ENCODE data around the gene PLAGL1. TPM values are rescaled to one million over a fixed set of nuclear protein-coding genes. Genes with fewer than 3 reads are reported as not detected.

PLAGL1 gene
- total and polyA plus RNA-seq, 2 donors (not counting 1 experiment from before 2014, with no cell fraction given): 23.6 to 36.0 TPM

- WGBS (ENCODE audit: insufficient coverage): 60% methylated on average over 17 of the region's 21 CpGs
- no peak overlapping the region for H3K9ac ChIP-seq (ENCODE audit: low read length)
- no peaks in the 10 kb centered on the region for H3K9me3 Mint-ChIP-seq (ENCODE audit: insufficient read depth)
Observed at GRCh38 chr6:144006736-144007477, 1.2 kb downstream of the PLAGL1 start.

More at GRCh38 chr6:144006736-144007477, 1.2 kb downstream of the PLAGL1 start:
- peaks cover 0 to 11% (median 0%) of the 10 kb centered on the region in 3 donors for H3K9me3 ChIP-seq (ENCODE audit: control extremely low read depth in 1 of 3, control insufficient read depth in 2 of 3, insufficient read depth in 1 of 3, low read length in 2 of 3)
- no peaks in the 10 kb centered on the region for H3K36me3 ChIP-seq (replicated peaks in 1 of 2; ENCODE audit: control extremely low read depth in 1 of 2, control insufficient read depth in 1 of 2, extremely low read depth in 1 of 2, insufficient read depth in 2 of 2, low read length in 1 of 2)
- peaks cover 0 to 7% (median 2%) of the 10 kb centered on the region in 4 experiments for H3K27me3 ChIP-seq (replicated peaks in 1 of 4; ENCODE audit: control extremely low read depth in 1 of 4, control insufficient read depth in 3 of 4, insufficient read depth in 4 of 4, low read length in 3 of 4)
- ChIA-PET POLR2A (no interaction called here), CTCF (no interaction called here)
- no peaks in the 10 kb centered on the region for H4K20me1 ChIP-seq (ENCODE audit: control insufficient read depth, insufficient read depth, low read length, poor library complexity, severe bottlenecking)
- TF ChIP-seq CTCF (IDR thresholded peaks at IDR 0.05): no peak
- no peak for TF ChIP-seq EZH2 (IDR thresholded peaks at IDR 0.05; ENCODE audit: borderline replicate concordance, insufficient read depth, low read depth, low read length, poor library complexity, severe bottlenecking)
- Mint-ChIP-seq H3K4me1 (peaks cover 4% of the 10 kb centered on the region), H3K27me3 (peaks cover 9% of the 10 kb centered on the region), H3K4me3 (peak overlapping the region; percentile 48), H3K27ac (no peak overlapping the region)
- no peak for ATAC-seq (ENCODE audit: low read depth)
- H3K79me2 ChIP-seq (ENCODE audit: control insufficient read depth, insufficient read depth, low read length): no peaks in the 10 kb centered on the region
- peak overlapping the region; percentile 75 for H3K4me2 ChIP-seq (replicated peaks; ENCODE audit: low read depth, low read length, poor library complexity, severe bottlenecking)
- H2AFZ ChIP-seq (ENCODE audit: insufficient read depth, low read depth, low read length, poor library complexity, severe bottlenecking): no peak overlapping the region
- DNase-seq: peak; percentile 7
- H3K4me1 ChIP-seq (ENCODE audit: control insufficient read depth in 2 of 2, insufficient read depth in 2 of 2, low read length in 2 of 2): peaks cover 0 to 6% of the 10 kb centered on the region in 2 donors
- H3K4me3 ChIP-seq (ENCODE audit: control extremely low read depth in 1 of 5, extremely low read depth in 1 of 5, insufficient read depth in 1 of 5, low read depth in 2 of 5, low read length in 4 of 5): peak overlapping the region in 1 of 5 experiments; percentile 50
- no peak overlapping the region for H3K27ac ChIP-seq (ENCODE audit: low read length in 2 of 2)
- intact Hi-C loops (cut with micrococcal nuclease): no loop called here
